GM12801 (cell line): ENCODE measurements around the gene CREB3.

Experiments
- TF ChIP-seq, protein P1 (sequence below): IDR thresholded peaks from one replicate; pipeline ENCODE4 v1.5.1; 2011; ENCODE audit warnings: control low read depth; ENCODE audit not compliant: insufficient read length; ENCODE audit errors: extremely low read depth

CREB3 gene

DNA sequence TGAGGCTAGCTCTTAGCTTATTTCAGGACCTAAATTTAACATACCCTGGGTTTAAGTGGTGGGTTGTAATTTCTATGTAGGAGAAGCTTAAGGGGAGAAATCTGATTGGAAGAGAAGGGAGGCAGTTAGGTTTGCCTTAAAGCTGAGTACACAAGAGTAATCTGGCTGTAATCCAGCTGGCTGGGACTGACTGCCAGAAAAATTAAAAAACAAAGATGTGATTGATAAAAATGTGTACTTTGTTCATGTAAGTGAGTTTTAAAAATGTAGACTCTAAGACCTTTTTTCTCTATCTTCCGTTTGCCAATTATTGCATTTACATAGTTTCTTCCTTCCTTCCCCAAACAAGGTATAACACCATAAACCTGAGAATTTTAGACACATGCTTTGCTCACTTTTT is 39.1 kb downstream of the CREB3 start:
- TF ChIP-seq, protein P1, sequence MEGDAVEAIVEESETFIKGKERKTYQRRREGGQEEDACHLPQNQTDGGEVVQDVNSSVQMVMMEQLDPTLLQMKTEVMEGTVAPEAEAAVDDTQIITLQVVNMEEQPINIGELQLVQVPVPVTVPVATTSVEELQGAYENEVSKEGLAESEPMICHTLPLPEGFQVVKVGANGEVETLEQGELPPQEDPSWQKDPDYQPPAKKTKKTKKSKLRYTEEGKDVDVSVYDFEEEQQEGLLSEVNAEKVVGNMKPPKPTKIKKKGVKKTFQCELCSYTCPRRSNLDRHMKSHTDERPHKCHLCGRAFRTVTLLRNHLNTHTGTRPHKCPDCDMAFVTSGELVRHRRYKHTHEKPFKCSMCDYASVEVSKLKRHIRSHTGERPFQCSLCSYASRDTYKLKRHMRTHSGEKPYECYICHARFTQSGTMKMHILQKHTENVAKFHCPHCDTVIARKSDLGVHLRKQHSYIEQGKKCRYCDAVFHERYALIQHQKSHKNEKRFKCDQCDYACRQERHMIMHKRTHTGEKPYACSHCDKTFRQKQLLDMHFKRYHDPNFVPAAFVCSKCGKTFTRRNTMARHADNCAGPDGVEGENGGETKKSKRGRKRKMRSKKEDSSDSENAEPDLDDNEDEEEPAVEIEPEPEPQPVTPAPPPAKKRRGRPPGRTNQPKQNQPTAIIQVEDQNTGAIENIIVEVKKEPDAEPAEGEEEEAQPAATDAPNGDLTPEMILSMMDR = no peak

DNA sequence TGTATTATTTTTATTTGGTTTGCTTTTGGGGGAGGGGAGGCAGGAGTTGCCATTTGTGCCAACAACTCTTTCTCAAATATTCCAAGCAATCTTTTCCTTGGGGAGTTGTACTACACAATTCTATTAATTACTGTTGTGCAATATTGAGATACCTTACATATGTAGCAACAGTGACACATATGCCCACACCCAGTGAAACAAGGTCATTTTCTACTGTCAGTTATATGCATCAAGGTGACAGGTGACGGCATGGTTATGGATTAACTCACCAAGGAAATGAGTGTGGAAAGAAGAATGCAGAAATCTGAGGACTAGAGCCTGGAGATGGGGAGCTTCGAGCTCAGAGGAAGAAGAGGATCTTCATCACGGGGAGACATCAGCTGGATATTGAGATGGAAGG is 39.5 kb downstream of the CREB3 start:
- TF ChIP-seq, protein P1 = no peak

DNA sequence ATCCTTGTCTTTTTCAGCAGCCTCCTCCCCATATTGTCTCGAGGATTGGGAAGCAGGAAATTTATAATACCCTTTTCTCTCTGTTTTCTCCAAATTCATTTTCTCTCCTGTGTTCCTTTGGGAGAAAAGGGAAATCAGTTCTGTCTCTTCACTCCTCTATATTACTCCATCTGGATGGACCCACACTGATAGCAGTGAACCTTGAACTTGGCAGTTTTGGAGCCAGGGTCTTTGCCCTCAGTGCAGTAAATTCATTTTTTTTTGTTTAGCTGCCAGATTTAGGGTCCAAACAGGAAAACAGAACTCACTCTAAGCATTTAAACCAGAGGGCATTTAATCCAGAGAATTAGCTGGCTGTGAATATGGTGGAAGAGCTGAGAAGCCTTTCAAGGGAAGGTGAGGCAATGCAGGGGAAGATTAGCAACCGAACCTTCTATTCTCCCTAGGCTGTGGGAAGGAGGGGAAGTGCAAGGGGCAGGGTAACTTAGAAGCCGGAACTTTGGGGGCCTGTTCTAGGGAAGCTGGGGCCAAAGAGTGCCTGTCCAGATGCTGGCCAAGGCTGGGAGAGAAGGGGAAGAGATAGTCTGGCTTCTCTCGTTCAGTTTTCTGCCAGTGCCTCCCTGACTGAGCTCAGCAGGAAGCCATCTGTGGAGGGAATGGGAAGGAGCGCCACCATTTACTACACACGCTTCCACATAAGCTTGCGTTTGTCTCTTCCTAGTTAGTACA is 42.6 kb downstream of the CREB3 start:
- TF ChIP-seq, protein P1 = no peak

DNA sequence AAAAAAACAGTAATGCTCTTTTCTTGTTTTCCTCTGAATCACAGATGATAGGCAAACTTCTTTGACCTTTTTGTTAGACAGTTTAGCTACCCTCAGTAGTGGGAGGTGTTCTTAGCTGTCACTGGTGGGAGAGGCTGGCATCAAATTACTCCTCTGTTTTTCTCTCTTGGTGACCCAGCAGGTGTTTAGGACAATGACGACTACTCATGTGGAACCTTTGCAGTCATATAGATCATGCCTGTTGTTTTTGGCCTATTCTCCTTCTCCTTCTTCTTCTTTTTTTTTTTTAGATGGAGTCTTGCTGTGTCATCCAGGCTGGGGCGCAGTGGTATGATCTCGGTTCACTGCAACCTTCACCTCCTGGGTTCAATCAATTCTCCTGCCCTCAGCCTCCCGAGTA is 43.6 kb downstream of the CREB3 start:
- TF ChIP-seq, protein P1 = no peak

DNA sequence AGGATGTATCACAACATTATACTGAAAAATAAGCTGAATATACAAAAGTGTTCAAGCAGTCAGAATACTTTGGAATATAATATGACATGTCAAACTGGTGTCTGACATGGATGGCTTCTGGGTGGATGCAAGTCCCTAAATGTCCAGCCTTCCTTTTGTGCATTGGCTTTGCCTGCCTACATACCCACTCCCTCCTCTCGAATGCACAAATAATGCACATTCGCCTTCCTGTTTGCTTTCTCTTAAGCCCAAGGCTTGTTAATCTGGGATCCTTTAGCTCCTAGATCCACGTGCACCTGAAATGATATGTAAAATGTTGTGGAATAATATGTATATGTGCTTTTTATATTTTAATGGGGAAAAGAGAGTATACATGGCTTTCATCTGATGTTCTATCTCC is 46.0 kb downstream of the CREB3 start:
- TF ChIP-seq, protein P1 = no peak

DNA sequence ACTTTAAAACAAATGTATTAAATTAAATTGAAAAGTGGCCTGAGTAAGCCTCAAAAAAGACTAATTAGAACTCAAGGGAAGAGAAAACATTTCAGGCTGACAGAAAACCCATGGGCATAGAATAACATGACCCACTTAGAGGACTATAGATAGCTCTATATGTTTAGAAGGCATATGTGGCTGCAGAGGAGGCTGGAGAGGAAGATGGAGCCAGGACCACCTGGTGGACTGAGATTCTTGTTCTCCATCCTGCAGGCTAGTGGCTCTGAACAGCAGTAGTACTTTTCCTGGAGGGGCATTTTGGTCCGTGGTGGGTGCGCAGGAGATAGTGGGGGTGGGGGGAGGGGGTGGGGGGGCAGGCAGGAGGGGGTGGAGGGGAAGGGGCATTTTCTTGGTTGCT is 48.6 kb downstream of the CREB3 start:
- TF ChIP-seq, protein P1 = no peak

DNA sequence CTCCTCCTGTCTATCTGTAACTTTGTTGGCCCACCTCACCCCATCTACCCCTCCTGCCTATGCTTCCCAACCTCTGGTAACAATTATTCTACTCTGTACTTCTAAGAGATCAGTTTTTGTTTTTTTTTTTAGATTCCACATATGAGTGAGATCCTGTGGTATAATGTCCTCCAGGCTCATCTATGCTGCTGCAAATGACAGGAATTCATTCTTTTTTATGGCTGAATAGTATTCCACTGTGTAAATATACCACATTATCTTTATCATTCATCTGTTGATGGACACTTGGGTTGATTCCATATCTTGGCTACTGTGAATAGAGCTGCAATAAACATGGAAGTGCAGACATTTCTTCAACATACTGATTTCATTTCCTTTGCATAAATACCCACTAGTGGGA is 51.0 kb downstream of the CREB3 start:
- TF ChIP-seq, protein P1 = no peak
